GM12878 (cell line): ENCODE measurements around the gene KIF3A. TPM values are rescaled to one million over a fixed set of nuclear protein-coding genes. Genes with fewer than 3 reads are reported as not detected.

Experiments
- ATAC-seq: fragments of 200-7000 bp; cut with Tn5 transposase; 3 replicates; pipeline ENCODE4 v1.9.1; 2020; ENCODE audit warnings: mild to moderate bottlenecking, moderate library complexity
- BruUV-seq: library from RNA; stranded (reverse); fragments of 400-500 nt; replicated peaks from 2 replicates; lab custom pipeline; 2021; lab: Mats Ljungman, UMichigan
- CTCF ChIA-PET: fragments of 300-600 bp; sonication (Branson Sonifier 250); formaldehyde crosslinking; extraction: SDS; loops from one replicate; lab custom pipeline; 2021; ENCODE audit warnings: inconsistent platforms; lab: Yijun Ruan, JAX
- POLR2A ChIA-PET: fragments of 350-600 bp; formaldehyde crosslinking; extraction: SDS; loops from one replicate; lab custom pipeline; 2021; ENCODE audit warnings: inconsistent platforms; lab: Charles Lee
- RAD21 ChIA-PET: fragments of 300-600 bp; sonication (Branson Sonifier 250); formaldehyde crosslinking; loops from one replicate; lab custom pipeline; 2023; ENCODE audit warnings: antibody characterized with exemption; ENCODE audit not compliant: unreplicated experiment; lab: Charles Lee
- SMC1A ChIA-PET: fragments of 300-600 bp; sonication (Branson Sonifier 250); formaldehyde crosslinking; loops from one replicate; lab custom pipeline; 2023; ENCODE audit not compliant: unreplicated experiment, uncharacterized antibody; lab: Charles Lee
- DNase-seq: peaks from one replicate; pipeline ENCODE4 v3.0.0-alpha.2; 2011; ENCODE audit warnings: low read depth, low spot score
- FAIRE-seq: peaks from 3 replicates; lab custom pipeline; 2011; peaks lifted over from hg19 to GRCh38; lab: Jason Lieb, UNC
- H2AFZ ChIP-seq: 2 replicates; pipeline ENCODE4 v1.6.0; 2011; ENCODE audit warnings: low read depth, low read length, control low read depth; ENCODE audit not compliant: control insufficient read depth
- H3K27ac ChIP-seq: 2 replicates; pipeline ENCODE4 v1.5.1; 2011; ENCODE audit warnings: control low read depth; ENCODE audit not compliant: control insufficient read depth, insufficient read depth
- H3K27me3 ChIP-seq, 2 experiments: replicated peaks in 1 of 2; 2 replicates each; pipeline versions ENCODE4 v1.6.0 to v1.6.1; 2011; ENCODE audit warnings: low read length in 1 of 2; ENCODE audit not compliant: control insufficient read depth in 2 of 2, insufficient read depth in 2 of 2
- H3K36me3 ChIP-seq, 2 experiments: 2 replicates each; pipeline ENCODE4 v1.5.1; 2011; ENCODE audit warnings: low read length in 1 of 2; ENCODE audit not compliant: control insufficient read depth in 2 of 2, insufficient read depth in 2 of 2
- H3K4me1 ChIP-seq: 2 replicates; pipeline ENCODE4 v1.6.1; 2011; ENCODE audit warnings: mild to moderate bottlenecking, low read length, moderate library complexity, mixed read lengths; ENCODE audit not compliant: control insufficient read depth, insufficient read depth
- H3K4me2 ChIP-seq: 2 replicates; pipeline ENCODE4 v1.6.0; 2011; ENCODE audit warnings: control low read depth; ENCODE audit not compliant: control insufficient read depth, insufficient read depth
- H3K4me3 ChIP-seq: fragments of 200-600 bp; sonication (generic); 2 replicates; pipeline ENCODE4 v1.5.1; 2016
- H3K79me2 ChIP-seq: 2 replicates; pipeline ENCODE4 v1.6.0; 2011; ENCODE audit warnings: low read length; ENCODE audit not compliant: control insufficient read depth, insufficient read depth
- H3K9ac ChIP-seq: 2 replicates; pipeline ENCODE4 v1.8.0; 2011; ENCODE audit warnings: low read length, control low read depth, mixed read lengths; ENCODE audit not compliant: control insufficient read depth, insufficient read depth
- H3K9me3 ChIP-seq: replicated peaks from 3 replicates; pipeline ENCODE4 v1.5.1; 2011; ENCODE audit warnings: mild to moderate bottlenecking, low read length; ENCODE audit not compliant: control insufficient read depth, insufficient read depth
- H4K20me1 ChIP-seq: 2 replicates; pipeline ENCODE4 v1.6.0; 2011; ENCODE audit not compliant: control insufficient read depth, insufficient read depth
- HDGF ChIP-seq: fragments of 450-650 bp; IDR thresholded peaks from 2 replicates; pipeline ENCODE4 v1.6.1; 2016; ENCODE audit warnings: antibody characterized with exemption
- PKNOX1 ChIP-seq: fragments of 450-650 bp; IDR thresholded peaks from 2 replicates; pipeline ENCODE4 v1.6.1; 2016; ENCODE audit warnings: mild to moderate bottlenecking
- SREBF2 ChIP-seq: IDR thresholded peaks from 2 replicates; pipeline ENCODE4 v1.6.1; 2012; ENCODE audit warnings: mild to moderate bottlenecking, low read length
- SUZ12 ChIP-seq: fragments of 200-600 bp; sonication (generic); IDR thresholded peaks from one replicate; pipeline ENCODE4 v1.6.1; 2018; ENCODE audit warnings: antibody characterized with exemption, mild to moderate bottlenecking; ENCODE audit not compliant: unreplicated experiment
- TARDBP ChIP-seq: IDR thresholded peaks from 2 replicates; pipeline ENCODE4 v1.6.1; 2016; ENCODE audit warnings: borderline replicate concordance
- WGBS: methylation state at CpG from one replicate; pipeline ENCODE4 v1.1.6; 2016; ENCODE audit warnings: low lambda C conversion rate; ENCODE audit not compliant: insufficient replicate concordance, insufficient coverage; ENCODE audit errors: missing lambda C conversion rate; 5-methylcytosine and 5-hydroxymethylcytosine counted together
- in situ Hi-C: fragments of 300-500 bp; cut with MboI; formaldehyde crosslinking; loops from 9 replicates; pipeline ENCODE4 v1.14.3; 2018; ENCODE audit warnings: mixed read lengths
- intact Hi-C: fragments of 100-400 bp; cut with micrococcal nuclease; formaldehyde crosslinking; loops from one replicate; pipeline ENCODE4 v1.14.2; 2022; ENCODE audit not compliant: unreplicated experiment
- polyA plus RNA-seq, 11 experiments: library from polyadenylated mRNA; depleted of rRNA in 4 of 11; unstranded in 6 of 11; stranded (reverse) in 5 of 11; fragments of >200 nt; fragmentation: Nextera tagmentation in 4 of 11; fragmentation: Illumina TruSeq in 1 of 11; extraction: Ambion mirVana in 4 of 11; extraction: Trizol in 1 of 11; gene quantifications; 1 replicate in 1 of 11; 2 replicates in 10 of 11; pipeline versions ENCODE4 v1.2.1 to v1.2.3, GENCODE V29; 2011 to 2016; ENCODE audit warnings: inconsistent platforms in 2 of 11, missing spikeins in 2 of 11, low read depth in 1 of 11
- total RNA-seq, 4 experiments: library from RNA; depleted of rRNA in 3 of 4; stranded (reverse); fragments of >200 nt in 3 of 4; fragmentation: Illumina TruSeq in 1 of 4; extraction: Trizol in 1 of 4; gene quantifications; 2 replicates each; pipeline versions ENCODE4 v1.2.1 to v1.2.3, GENCODE V29; 2013 to 2021

KIF3A gene
- total and polyA plus RNA-seq, 10 of the 15 experiments (the other 5 are each of a cell fraction or from before 2014, with no cell fraction given), result 2.7 to 36.5 (median 10.0) TPM

GRCh38 chr5:132646583-132647266 lies 90.6 kb downstream of the KIF3A start:
- H3K4me3 ChIP-seq, result no peak overlapping the region
- ChIA-PET RAD21 (interaction anchor here (1.4 kb wide), 1 partner anchor 15 kb away, joined by 3 read pairs; no protein-coding TSS in a partner anchor), CTCF (interaction anchor here (1.2 kb wide), 1 partner anchor 8 kb away, joined by 3 read pairs; no protein-coding TSS in a partner anchor)
- H3K36me3 ChIP-seq, result peaks cover 6 to 11% of the 10 kb centered on the region in 2 experiments
- H3K9me3 ChIP-seq, result no peaks in the 10 kb centered on the region; the same call in 1 of the 3 replicates
- no peak overlapping the region for H3K4me2 ChIP-seq
- H3K27me3 ChIP-seq, result no peaks in the 10 kb centered on the region
- H2AFZ ChIP-seq, result no peak overlapping the region
- DNase-seq (no peak), FAIRE-seq (no peak)
- in situ Hi-C loops, result no loop called here
- WGBS, result 94% methylated on average over 11 of the region's 11 CpGs
- no peaks in the 10 kb centered on the region for H3K79me2 ChIP-seq
- H3K9ac ChIP-seq, result no peak overlapping the region
- no peak overlapping the region for H3K27ac ChIP-seq
- H3K4me1 ChIP-seq, result peaks cover 2% of the 10 kb centered on the region; the same call in 1 of the 2 replicates
- intact Hi-C loops, result no loop called here
- TF ChIP-seq TARDBP (no peak), HDGF (no peak), PKNOX1 (no peak), SREBF2 (no peak), SUZ12 (no peak)
- TF ChIP-seq, all 136 proteins: peak for 0
- ATAC-seq, result no peak
- SMC1A ChIA-PET, result interaction anchor here (1.0 to 2.6 kb wide), 7 partner anchors 8 to 80 kb away, joined by 3 to 12 read pairs (median 3); partner anchors contain the start of gene IL13
- H4K20me1 ChIP-seq, result no peaks in the 10 kb centered on the region
- BruUV-seq, result no TSS peak
- POLR2A ChIA-PET, result interaction anchor here (0.6 to 1.5 kb wide), 4 partner anchors 8 to 90 kb away, joined by 3 to 5 read pairs (median 4); partner anchors contain the start of gene RAD50
